ENCODE data around the gene EGFL6.
"Not testable (repeated sequence)": the region's sequence is repeated elsewhere in the genome, so short reads cannot be mapped to it uniquely, and the experiment has no call there.

GRCh38 chrX:13641684-13642083, 72.3 kb downstream of the EGFL6 start:
- not testable (repeated sequence) for TF ChIP-seq POLR2AphosphoS5 (IDR thresholded peaks at IDR 0.05; ENCODE audit: borderline replicate concordance, low read depth, low read length); EZH2 (IDR thresholded peaks at IDR 0.05); FOXP2 (optimal IDR thresholded peaks at IDR 0.05; ENCODE audit: control extremely low read depth, extremely low read length, insufficient read depth)

Data from SK-N-MC (cell line).